H1 (cell line): ENCODE data around the gene KIAA1755. TPM values are rescaled to one million over a fixed set of nuclear protein-coding genes. Genes with fewer than 3 reads are reported as not detected.

ENCODE experiments used
- CTCF ChIA-PET: fragments of 300-600 bp; sonication (Branson Sonifier 250); formaldehyde crosslinking; loops from one replicate; lab custom pipeline; 2021; ENCODE audit not compliant: partially characterized antibody; lab: Charles Lee
- POLR2A ChIA-PET: fragments of 300-600 bp; sonication (Branson Sonifier 250); formaldehyde crosslinking; loops from one replicate; lab custom pipeline; 2021; ENCODE audit warnings: inconsistent platforms; ENCODE audit not compliant: partially characterized antibody; lab: Charles Lee
- DNase-seq, 2 experiments: peaks; one replicate each; pipeline versions ENCODE4 v3.0.0 to v3.0.0-alpha.2; 2010 to 2022; ENCODE audit warnings: low spot score in 2 of 2, low read depth in 1 of 2, mixed read lengths in 1 of 2
- FAIRE-seq: peaks from 2 replicates; lab custom pipeline; 2011; peaks lifted over from hg19 to GRCh38; lab: Jason Lieb, UNC
- H2AFZ ChIP-seq: 2 replicates; pipeline ENCODE4 v1.8.1; 2012; ENCODE audit warnings: low read length, inconsistent platforms
- H2AK5ac ChIP-seq: 2 replicates; pipeline ENCODE4 v1.6.1; 2013; ENCODE audit warnings: low read depth, low read length
- H2BK120ac ChIP-seq: replicated peaks from 2 replicates; pipeline ENCODE3; 2013; ENCODE audit warnings: low read depth, low read length, inconsistent platforms
- H2BK12ac ChIP-seq: 2 replicates; pipeline ENCODE4 v1.6.1; 2013; ENCODE audit warnings: low read depth, low read length
- H2BK15ac ChIP-seq: 2 replicates; pipeline ENCODE4 v1.6.1; 2013; ENCODE audit warnings: low read length
- H2BK20ac ChIP-seq: 2 replicates; pipeline ENCODE4 v1.6.1; 2013; ENCODE audit warnings: low read length
- H2BK5ac ChIP-seq: 2 replicates; pipeline ENCODE4 v1.6.1; 2013; ENCODE audit warnings: low read depth, low read length
- H3K14ac ChIP-seq: 2 replicates; pipeline ENCODE4 v1.6.1; 2013; ENCODE audit warnings: inconsistent platforms; ENCODE audit not compliant: insufficient read length
- H3K18ac ChIP-seq: 2 replicates; pipeline ENCODE4 v1.6.1; 2013; ENCODE audit warnings: low read length; ENCODE audit errors: extremely low read depth
- H3K23ac ChIP-seq: 2 replicates; pipeline ENCODE4 v1.6.1; 2013; ENCODE audit warnings: inconsistent platforms; ENCODE audit not compliant: insufficient read length
- H3K23me2 ChIP-seq: 2 replicates; pipeline ENCODE4 v1.6.1; 2013; ENCODE audit warnings: low read depth, low read length
- H3K27ac ChIP-seq: 2 replicates; pipeline ENCODE4 v1.6.1; 2011; ENCODE audit warnings: low read depth, low read length, inconsistent platforms
- H3K27me3 ChIP-seq, 4 experiments: replicated peaks in 1 of 4; 1 replicate in 1 of 4; 2 replicates in 3 of 4; pipeline versions ENCODE4 v1.6.1 to v1.8.1; 2011 to 2013; ENCODE audit warnings: low read length in 3 of 4, mild to moderate bottlenecking in 3 of 4, inconsistent platforms in 2 of 4, mixed read lengths in 2 of 4, moderate library complexity in 1 of 4; ENCODE audit not compliant: control insufficient read depth in 3 of 4, insufficient read depth in 3 of 4; ENCODE audit errors: extremely low read depth in 1 of 4
- H3K36me3 ChIP-seq, 4 experiments: 2 replicates each; pipeline versions ENCODE4 v1.6.1 to v1.8.1; 2011 to 2013; ENCODE audit warnings: mild to moderate bottlenecking in 4 of 4, low read length in 3 of 4, moderate library complexity in 2 of 4, control low read depth in 1 of 4, inconsistent platforms in 1 of 4; ENCODE audit not compliant: insufficient read depth in 4 of 4, control insufficient read depth in 2 of 4
- H3K4ac ChIP-seq: replicated peaks from 2 replicates; pipeline ENCODE3; 2013; ENCODE audit warnings: low read length, low read depth, mixed read lengths, inconsistent platforms; ENCODE audit not compliant: insufficient read length
- H3K4me1 ChIP-seq, 4 experiments: replicated peaks in 1 of 4; 1 replicate in 1 of 4; 2 replicates in 3 of 4; pipeline versions ENCODE4 v1.6.1 to v1.8.1; 2011 to 2013; ENCODE audit warnings: low read length in 3 of 4, inconsistent platforms in 2 of 4, mixed read lengths in 1 of 4; ENCODE audit not compliant: insufficient read depth in 4 of 4, control insufficient read depth in 3 of 4
- H3K4me2 ChIP-seq, 2 experiments: 2 replicates each; pipeline versions ENCODE4 v1.6.1 to v1.8.1; 2011 to 2013; ENCODE audit warnings: low read depth in 2 of 2, low read length in 2 of 2, control low read depth in 1 of 2, inconsistent platforms in 1 of 2, mild to moderate bottlenecking in 1 of 2; ENCODE audit not compliant: insufficient read depth in 1 of 2
- H3K4me3 ChIP-seq, 4 experiments: fragments of 200-600, 300-600 bp in 1 of 4; sonication (generic), shearing (Covaris generic), sonication (Bioruptor Twin) in 1 of 4; 2 replicates each; pipeline versions ENCODE4 v1.5.1 to v1.8.1; 2011 to 2016; ENCODE audit warnings: low read length in 4 of 4, low read depth in 3 of 4, control low read depth in 2 of 4, inconsistent platforms in 2 of 4, mild to moderate bottlenecking in 2 of 4, mixed read lengths in 1 of 4, moderate library complexity in 1 of 4; ENCODE audit not compliant: insufficient read depth in 2 of 4; ENCODE audit errors: extremely low read depth in 1 of 4
- H3K56ac ChIP-seq: replicated peaks from 2 replicates; pipeline ENCODE3; 2013; ENCODE audit warnings: low read depth, mild to moderate bottlenecking, mixed read lengths, low read length, inconsistent platforms; ENCODE audit not compliant: insufficient read length
- H3K79me1 ChIP-seq: 2 replicates; pipeline ENCODE4 v1.6.1; 2013; ENCODE audit warnings: low read depth, low read length, control low read depth
- H3K79me2 ChIP-seq, 2 experiments: 2 replicates each; pipeline versions ENCODE4 v1.6.1 to v1.8.1; 2012 to 2013; ENCODE audit warnings: low read length in 2 of 2, mild to moderate bottlenecking in 2 of 2, inconsistent platforms in 1 of 2; ENCODE audit not compliant: insufficient read depth in 2 of 2, control insufficient read depth in 1 of 2
- H3K9ac ChIP-seq, 4 experiments: replicated peaks in 1 of 4; 1 replicate in 1 of 4; 2 replicates in 3 of 4; pipeline versions ENCODE4 v1.6.1 to v1.8.1; 2011 to 2013; ENCODE audit warnings: low read depth in 3 of 4, low read length in 3 of 4, control low read depth in 2 of 4, mild to moderate bottlenecking in 2 of 4, moderate library complexity in 2 of 4, inconsistent platforms in 1 of 4; ENCODE audit errors: extremely low read depth in 1 of 4
- H3K9me3 ChIP-seq, 2 experiments: 2 replicates each; pipeline versions ENCODE4 v1.6.1 to v1.8.1; 2012 to 2013; ENCODE audit warnings: mild to moderate bottlenecking in 2 of 2, moderate library complexity in 2 of 2, control low read depth in 1 of 2, inconsistent platforms in 1 of 2, low read depth in 1 of 2, low read length in 1 of 2, mixed read lengths in 1 of 2; ENCODE audit not compliant: insufficient read depth in 2 of 2
- H4K20me1 ChIP-seq, 2 experiments: replicated peaks in 1 of 2; 2 replicates each; pipeline versions ENCODE3 to v1.8.1; 2011 to 2013; ENCODE audit warnings: inconsistent platforms in 2 of 2, low read length in 2 of 2, mild to moderate bottlenecking in 1 of 2; ENCODE audit not compliant: insufficient read depth in 2 of 2, control insufficient read depth in 1 of 2
- H4K5ac ChIP-seq: 2 replicates; pipeline ENCODE4 v1.6.1; 2013; ENCODE audit warnings: low read length, low read depth, mixed read lengths, inconsistent platforms; ENCODE audit not compliant: insufficient read length
- H4K8ac ChIP-seq: 2 replicates; pipeline ENCODE4 v1.8.0; 2013; ENCODE audit warnings: mild to moderate bottlenecking, moderate library complexity, low read length, inconsistent platforms; ENCODE audit not compliant: insufficient read depth; ENCODE audit errors: extremely low read depth
- H4K91ac ChIP-seq: replicated peaks from 2 replicates; pipeline ENCODE3; 2013; ENCODE audit warnings: low read length, mixed read lengths, inconsistent platforms; ENCODE audit not compliant: insufficient read length
- BACH1 ChIP-seq: IDR thresholded peaks from 2 replicates; pipeline ENCODE4 v1.6.1; 2012; ENCODE audit warnings: low read length, improper control_type of control experiment
- CBX5 ChIP-seq: fragments of 300-800, 300-1000 bp; sonication (generic); IDR thresholded peaks from 2 replicates; pipeline ENCODE4 v1.7.1; 2016; ENCODE audit warnings: antibody characterized with exemption, low read length, low read depth
- CBX8 ChIP-seq: fragments of 300-800, 300-1000 bp; sonication (generic); IDR thresholded peaks from 2 replicates; pipeline ENCODE4 v1.7.1; 2016; ENCODE audit warnings: low read depth, low read length, borderline replicate concordance
- HDAC2 ChIP-seq, 2 experiments: fragments of 300-600 bp in 1 of 2; sonication (generic) in 1 of 2; IDR thresholded peaks; 2 replicates each; pipeline ENCODE4 v1.6.1; 2011 to 2012; ENCODE audit warnings: low read depth in 2 of 2, low read length in 2 of 2, mild to moderate bottlenecking in 2 of 2, moderate library complexity in 2 of 2, borderline replicate concordance in 1 of 2, inconsistent platforms in 1 of 2
- NRF1 ChIP-seq: IDR thresholded peaks from 2 replicates; pipeline ENCODE4 v1.6.1; 2011; ENCODE audit warnings: mild to moderate bottlenecking, low read depth, low read length, improper control_type of control experiment
- RNF2 ChIP-seq: fragments of 200-900, 300-1000 bp; sonication (generic); IDR thresholded peaks from 2 replicates; pipeline ENCODE4 v1.7.1; 2016; ENCODE audit warnings: borderline replicate concordance, low read depth, mild to moderate bottlenecking, antibody characterized with exemption, low read length; ENCODE audit not compliant: poor library complexity, severe bottlenecking; ENCODE audit errors: missing control alignments
- SP2 ChIP-seq: IDR thresholded peaks from 2 replicates; pipeline ENCODE4 v1.6.1; 2012; ENCODE audit warnings: mild to moderate bottlenecking, low read length, inconsistent platforms
- TAF1 ChIP-seq: IDR thresholded peaks from 2 replicates; pipeline ENCODE4 v1.6.1; 2011; ENCODE audit warnings: mild to moderate bottlenecking, low read depth, low read length
- WGBS, 2 experiments: shearing (Covaris generic) in 1 of 2; methylation state at CpG; one replicate each; pipeline versions ENCODE4 v1.1.6 to v1.1.7; 2013 to 2015; ENCODE audit warnings: low lambda C conversion rate in 2 of 2, mixed read lengths in 2 of 2, inconsistent platforms in 1 of 2, low coverage in 1 of 2, missing lambda C conversion rate in 1 of 2; ENCODE audit not compliant: insufficient replicate concordance in 2 of 2, insufficient coverage in 1 of 2, insufficient read length in 1 of 2; ENCODE audit errors: extremely low coverage in 1 of 2, missing lambda C conversion rate in 1 of 2; 5-methylcytosine and 5-hydroxymethylcytosine counted together
- polyA plus RNA-seq, 7 experiments: library from polyadenylated mRNA; depleted of rRNA in 3 of 7; stranded (reverse) in 5 of 7; unstranded in 2 of 7; fragments of >200 nt in 5 of 7; fragments of 200-250 nt in 2 of 7; gene quantifications; 1 replicate in 5 of 7; 2 replicates in 1 of 7; 4 replicates in 1 of 7; pipeline versions ENCODE4 v1.2.1 to v1.2.3, GENCODE V29; 2011 to 2013; ENCODE audit warnings: missing spikeins in 2 of 7, mixed read lengths in 2 of 7
- total RNA-seq: library from RNA; stranded (reverse); fragmentation: NEBNext Ultra II Directional; extraction: Animal tissue kit (Norgen Biotek cat#: 25700); gene quantifications from 2 replicates; pipeline ENCODE4 v1.2.1, GENCODE V29; 2021
- TF ChIP-seq, protein P1 (sequence below): IDR thresholded peaks from 2 replicates; pipeline ENCODE4 v1.6.1; 2012; ENCODE audit warnings: inconsistent platforms

The KIAA1755 gene
- total and polyA plus RNA-seq, 2 of the 8 experiments (the other 6 are each of a cell fraction or from before 2014, with no cell fraction given), result 0.23 TPM; not detected in 1

DNA sequence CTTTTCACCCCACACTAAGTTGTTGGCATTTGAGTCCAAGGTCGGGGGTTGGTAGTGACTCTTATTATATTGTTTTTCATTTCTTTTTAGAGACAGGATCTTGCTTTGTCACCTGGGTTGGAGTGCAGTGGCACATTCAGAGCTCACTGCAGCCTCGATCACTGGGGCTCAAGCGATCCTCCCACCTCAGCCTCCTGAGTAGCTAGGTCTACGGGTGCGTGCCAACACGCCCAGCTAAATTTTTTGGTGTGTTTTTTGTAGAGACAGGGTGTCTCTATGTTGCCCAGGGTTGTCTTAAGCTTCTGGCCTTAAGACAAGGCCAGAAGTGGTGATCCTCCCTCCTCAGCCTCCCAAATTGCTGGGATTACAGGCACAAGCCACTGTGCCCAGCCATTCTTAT is 70.4 kb downstream of the KIAA1755 start:
- POLR2A ChIA-PET, result interaction anchor here (1.1 kb wide), 1 partner anchor 7 kb away, joined by 3 read pairs; no protein-coding TSS in a partner anchor
- FAIRE-seq (no peak), DNase-seq (no peak)
- 93% methylated on average over 6 of the region's 6 CpGs; no CpG with 5 or more reads in 1 of the 2 experiments for WGBS, 2 experiments
- no peak overlapping the region for H2BK15ac ChIP-seq
- H3K23ac ChIP-seq, result no peak overlapping the region
- H3K56ac ChIP-seq, result no peak overlapping the region
- H3K27me3 ChIP-seq, result no peaks in the 10 kb centered on the region
- CTCF ChIA-PET, result interaction anchor here (0.7 to 8.5 kb wide), 11 partner anchors 14 to 409 kb away, joined by 3 to 64 read pairs (median 4); partner anchors contain the start of gene TGM2
- no peaks in the 10 kb centered on the region for H3K79me2 ChIP-seq
- H3K36me3 ChIP-seq, result no peaks in the 10 kb centered on the region
- H2BK20ac ChIP-seq, result no peak overlapping the region
- no peak overlapping the region for H2BK12ac ChIP-seq
- no peak overlapping the region for H2AK5ac ChIP-seq
- H3K27ac ChIP-seq, result no peak overlapping the region
- no peak overlapping the region for H4K5ac ChIP-seq
- H2BK5ac ChIP-seq, result no peak overlapping the region
- H2AFZ ChIP-seq, result no peak overlapping the region
- H3K4me2 ChIP-seq, result no peak overlapping the region
- H4K20me1 ChIP-seq, result no peaks in the 10 kb centered on the region
- H4K8ac ChIP-seq, result no peak overlapping the region
- H4K91ac ChIP-seq, result no peak overlapping the region
- H3K79me1 ChIP-seq, result no peaks in the 10 kb centered on the region
- H3K9me3 ChIP-seq, result no peaks in the 10 kb centered on the region
- no peak overlapping the region for H3K4ac ChIP-seq
- peaks cover 2% of the 10 kb centered on the region; the same call in 1 of the 2 replicates for H3K23me2 ChIP-seq
- no peak overlapping the region for H3K9ac ChIP-seq
- H3K18ac ChIP-seq, result no peak overlapping the region
- H3K14ac ChIP-seq, result no peak overlapping the region
- no peak overlapping the region for H2BK120ac ChIP-seq
- no peaks in the 10 kb centered on the region for H3K4me1 ChIP-seq
- H3K4me3 ChIP-seq, result no peak overlapping the region
- no peak for TF ChIP-seq SP2
- TF ChIP-seq NRF1, result no peak
- TF ChIP-seq RNF2, result no peak
- TF ChIP-seq HDAC2 (IDR thresholded peaks at IDR 0.05; ENCODE audit: borderline replicate concordance in 1 of 2, low read depth in 2 of 2, low read length in 2 of 2), result no peak
- no peak for TF ChIP-seq CBX5
- TF ChIP-seq, protein P1, sequence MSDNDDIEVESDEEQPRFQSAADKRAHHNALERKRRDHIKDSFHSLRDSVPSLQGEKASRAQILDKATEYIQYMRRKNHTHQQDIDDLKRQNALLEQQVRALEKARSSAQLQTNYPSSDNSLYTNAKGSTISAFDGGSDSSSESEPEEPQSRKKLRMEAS, result no peak
- TF ChIP-seq BACH1, result no peak
- no peak for TF ChIP-seq TAF1
- TF ChIP-seq CBX8, result no peak
